AG09309 (cell line): ENCODE measurements around the gene METTL25.

ENCODE experiments used
- DNase-seq: peaks from one replicate; pipeline ENCODE4 v3.0.0-alpha.2; 2010; ENCODE audit warnings: low read depth
- H3K4me3 ChIP-seq: 2 replicates; pipeline ENCODE4 v1.5.1; 2011; ENCODE audit warnings: mild to moderate bottlenecking, low read depth, low read length, moderate library complexity; ENCODE audit not compliant: control insufficient read depth
- TF ChIP-seq, protein P1 (sequence below): IDR thresholded peaks from 2 replicates; pipeline ENCODE4 v1.5.1; 2011; ENCODE audit warnings: mild to moderate bottlenecking, low read depth, low read length, inconsistent platforms; ENCODE audit not compliant: insufficient read depth, control insufficient read depth; ENCODE audit errors: missing control alignments

The METTL25 gene

DNA sequence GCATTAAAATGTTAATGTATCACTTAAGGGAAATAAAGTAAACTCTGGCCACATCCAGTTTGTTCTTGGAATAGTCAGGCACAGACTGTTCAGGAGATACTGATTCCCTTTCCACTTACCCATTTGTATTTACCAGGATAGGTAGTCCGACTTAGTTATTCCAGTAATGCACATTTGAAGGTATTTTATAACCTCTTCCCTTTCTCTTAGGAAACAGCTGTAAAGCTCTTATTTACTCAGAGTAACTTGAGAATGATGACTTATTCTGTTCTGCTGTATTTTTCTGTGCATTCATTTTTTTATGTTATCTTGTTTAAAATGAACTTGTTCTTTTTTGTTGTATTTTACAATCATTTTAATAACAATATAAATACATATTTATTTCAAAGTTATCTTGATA is 78.0 kb downstream of the METTL25 start:
- no peak for DNase-seq
- no peak overlapping the region for H3K4me3 ChIP-seq
- TF ChIP-seq, protein P1, sequence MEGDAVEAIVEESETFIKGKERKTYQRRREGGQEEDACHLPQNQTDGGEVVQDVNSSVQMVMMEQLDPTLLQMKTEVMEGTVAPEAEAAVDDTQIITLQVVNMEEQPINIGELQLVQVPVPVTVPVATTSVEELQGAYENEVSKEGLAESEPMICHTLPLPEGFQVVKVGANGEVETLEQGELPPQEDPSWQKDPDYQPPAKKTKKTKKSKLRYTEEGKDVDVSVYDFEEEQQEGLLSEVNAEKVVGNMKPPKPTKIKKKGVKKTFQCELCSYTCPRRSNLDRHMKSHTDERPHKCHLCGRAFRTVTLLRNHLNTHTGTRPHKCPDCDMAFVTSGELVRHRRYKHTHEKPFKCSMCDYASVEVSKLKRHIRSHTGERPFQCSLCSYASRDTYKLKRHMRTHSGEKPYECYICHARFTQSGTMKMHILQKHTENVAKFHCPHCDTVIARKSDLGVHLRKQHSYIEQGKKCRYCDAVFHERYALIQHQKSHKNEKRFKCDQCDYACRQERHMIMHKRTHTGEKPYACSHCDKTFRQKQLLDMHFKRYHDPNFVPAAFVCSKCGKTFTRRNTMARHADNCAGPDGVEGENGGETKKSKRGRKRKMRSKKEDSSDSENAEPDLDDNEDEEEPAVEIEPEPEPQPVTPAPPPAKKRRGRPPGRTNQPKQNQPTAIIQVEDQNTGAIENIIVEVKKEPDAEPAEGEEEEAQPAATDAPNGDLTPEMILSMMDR = no peak

DNA sequence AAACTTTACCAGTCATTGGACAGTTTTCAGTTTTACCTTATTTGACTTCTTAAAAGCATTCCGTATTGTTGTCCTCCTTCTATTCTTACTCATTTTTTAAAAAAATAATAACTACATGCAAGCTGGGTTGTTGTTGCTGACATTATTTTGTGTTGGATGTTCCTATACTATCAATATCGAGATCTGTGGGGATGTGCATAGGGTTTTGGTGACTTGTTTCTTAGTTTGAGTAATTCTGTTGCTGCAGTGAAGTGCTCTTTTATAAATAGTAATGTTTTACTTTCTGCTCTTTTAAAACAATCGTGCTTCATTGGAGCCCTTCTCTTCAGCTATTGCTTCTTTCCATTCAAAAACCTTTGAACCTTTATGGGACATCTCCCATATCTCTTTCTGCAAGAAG is 79.4 kb downstream of the METTL25 start:
- TF ChIP-seq, protein P1 = no peak
- H3K4me3 ChIP-seq = no peak overlapping the region
- no peak for DNase-seq

DNA sequence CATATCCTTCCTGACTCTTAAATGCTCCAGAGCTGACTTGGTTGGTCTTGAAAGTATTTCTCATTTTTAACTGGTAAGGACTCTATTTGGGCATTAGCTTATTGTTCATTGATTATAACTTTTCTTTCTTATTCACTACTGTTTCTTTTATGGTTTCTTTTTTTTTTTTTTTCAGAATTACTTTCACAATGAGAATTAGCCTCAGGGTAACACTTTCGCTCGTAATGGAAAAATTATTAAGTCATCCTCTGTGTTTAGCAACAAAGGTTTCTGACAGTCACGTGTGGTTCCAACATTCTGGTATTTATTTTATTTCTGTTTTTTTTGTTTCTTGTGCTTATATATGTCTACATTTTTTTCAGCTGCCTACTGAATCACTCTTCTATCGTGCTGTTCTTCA is 80.0 kb downstream of the METTL25 start:
- TF ChIP-seq, protein P1 = no peak
- no peak for DNase-seq

DNA sequence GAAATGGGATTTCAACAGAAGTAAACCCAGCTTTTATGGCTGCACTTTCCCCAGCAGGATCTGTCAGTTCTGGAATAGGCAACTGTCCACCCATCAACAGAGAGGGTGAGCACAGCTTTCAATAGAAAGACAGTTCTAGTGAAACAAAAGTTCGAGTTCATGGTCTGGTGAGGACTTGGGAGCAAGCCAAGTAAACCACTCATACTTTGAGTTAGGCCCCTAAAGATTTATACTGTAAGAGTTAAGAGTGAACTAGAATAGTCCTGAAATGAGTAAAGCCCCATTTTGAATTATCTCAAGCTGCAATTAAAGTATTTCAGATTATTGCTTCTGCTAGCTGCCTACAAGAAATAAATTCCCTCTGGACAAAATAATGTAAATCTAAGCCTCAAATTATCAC is 82.6 kb downstream of the METTL25 start:
- TF ChIP-seq, protein P1 = no peak
- DNase-seq = no peak
- no peak overlapping the region for H3K4me3 ChIP-seq

More for the DNA sequence above, 80.0 kb downstream of the METTL25 start:
- no peak overlapping the region for H3K4me3 ChIP-seq

DNA sequence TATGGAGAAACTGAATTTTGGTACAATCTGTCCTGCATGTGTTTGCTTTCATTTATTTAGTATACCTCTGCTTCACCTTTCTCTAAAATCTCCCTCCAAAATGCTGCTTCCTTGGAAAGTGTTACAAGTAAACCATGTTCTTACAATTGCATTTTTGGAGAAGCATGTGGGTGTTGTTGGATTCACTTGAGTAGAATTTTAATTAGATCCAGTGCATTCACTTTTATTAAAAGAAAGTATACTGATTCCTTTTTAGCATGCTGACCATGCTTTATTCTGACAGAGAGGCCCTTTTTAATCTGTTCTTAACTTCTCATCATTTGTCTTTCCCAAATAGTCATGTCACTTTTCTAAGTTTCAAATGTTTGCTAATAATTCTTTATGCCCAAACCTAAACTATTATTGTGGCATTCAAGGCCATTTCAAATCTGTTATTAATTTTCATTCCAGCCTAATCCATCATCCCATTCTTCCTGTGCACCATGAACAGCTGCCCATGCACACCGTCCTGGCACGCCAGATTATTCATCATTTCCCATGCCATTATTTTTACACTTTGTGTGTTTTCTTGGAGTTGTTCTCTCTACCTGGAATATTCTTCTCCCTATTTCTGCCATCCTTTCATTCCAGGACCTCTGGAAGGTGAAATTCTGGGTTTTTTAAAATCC is 90.7 kb downstream of the METTL25 start:
- DNase-seq = no peak
- TF ChIP-seq, protein P1 = no peak
- no peak overlapping the region for H3K4me3 ChIP-seq

DNA sequence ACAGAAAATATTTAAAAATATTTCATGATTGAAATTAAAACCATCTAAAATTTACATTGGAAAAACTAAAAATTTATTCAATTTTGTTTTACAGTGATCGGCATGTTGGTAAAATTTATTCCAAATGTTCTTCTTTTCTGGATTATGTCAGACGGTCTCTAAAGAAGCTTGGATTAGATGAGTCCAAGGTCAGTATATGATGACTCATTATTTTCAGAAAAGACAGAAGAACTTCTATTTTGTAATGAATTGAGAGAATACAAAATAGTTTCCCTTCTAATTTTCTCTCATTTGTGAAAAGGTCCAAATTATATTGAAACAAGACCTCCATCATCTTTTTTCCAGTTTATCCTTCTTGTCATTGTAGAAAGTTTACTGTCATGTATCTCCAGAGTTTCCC is 98.3 kb downstream of the METTL25 start:
- H3K4me3 ChIP-seq = no peak overlapping the region
- TF ChIP-seq, protein P1 = no peak
- DNase-seq = no peak
